Measurements from ENCODE around the gene DNAJC4. TPM values are rescaled to one million over a fixed set of nuclear protein-coding genes. Genes with fewer than 3 reads are reported as not detected.
A peak's percentile ranks its signal among the peaks of the same experiment; 100 is the strongest.

The DNAJC4 gene
- total and polyA plus RNA-seq, 2 donors from 2014 or later: 31.1 to 102 TPM

- H3K27ac ChIP-seq (ENCODE audit: low read depth in 2 of 2, low read length in 2 of 2): no peak overlapping the region
- peaks cover 0 to 5% (median 0%) of the 10 kb centered on the region in 3 donors for H3K4me1 ChIP-seq (ENCODE audit: control insufficient read depth in 2 of 3, insufficient read depth in 2 of 3, low read depth in 1 of 3, low read length in 3 of 3)
- FAIRE-seq (no peak), DNase-seq (peak in 1 of 5 donors; percentile 42)
- no peaks in the 10 kb centered on the region for H3K9me3 ChIP-seq (ENCODE audit: control insufficient read depth in 2 of 3, insufficient read depth in 1 of 3, low read length in 3 of 3)
- intact Hi-C loops (cut with DNase I): no loop called here
- H3K4me3 ChIP-seq (ENCODE audit: low read length in 3 of 3): no peak overlapping the region
- TF ChIP-seq CTCF (IDR thresholded peaks at IDR 0.05; ENCODE audit: borderline replicate concordance, extremely low read depth, insufficient read depth): no peak
- H3K27me3 ChIP-seq (ENCODE audit: control insufficient read depth, insufficient read depth, low read length): no peaks in the 10 kb centered on the region
- H3K36me3 ChIP-seq (ENCODE audit: control insufficient read depth in 2 of 3, insufficient read depth in 3 of 3, low read length in 3 of 3): no peaks in the 10 kb centered on the region
- no peak overlapping the region for H3K9ac ChIP-seq (ENCODE audit: low read length in 3 of 3)
These were observed 19.0 kb upstream of the DNAJC4 start for GRCh38 chr11:64211181-64211872.

GRCh38 chr11:64216879-64217278 lies 13.5 kb upstream of the DNAJC4 start:
- Histone ChIP-seq H3K4me3 (ENCODE audit: low read length in 3 of 3) (no peak overlapping the region), H3K36me3 (ENCODE audit: control insufficient read depth in 2 of 3, insufficient read depth in 3 of 3, low read length in 3 of 3) (no peaks in the 10 kb centered on the region), H3K9me3 (ENCODE audit: control insufficient read depth in 2 of 3, insufficient read depth in 1 of 3, low read length in 3 of 3) (no peaks in the 10 kb centered on the region), H3K9ac (ENCODE audit: low read length in 3 of 3) (no peak overlapping the region), H3K4me1 (ENCODE audit: control insufficient read depth in 2 of 3, insufficient read depth in 2 of 3, low read depth in 1 of 3, low read length in 3 of 3) (no peaks in the 10 kb centered on the region), H3K27ac (ENCODE audit: low read depth in 2 of 2, low read length in 2 of 2) (no peak overlapping the region), H3K27me3 (ENCODE audit: control insufficient read depth, insufficient read depth, low read length) (no peaks in the 10 kb centered on the region)
- intact Hi-C loops (cut with DNase I): no loop called here
- FAIRE-seq: no peak
- no peak for TF ChIP-seq CTCF (IDR thresholded peaks at IDR 0.05; ENCODE audit: borderline replicate concordance, extremely low read depth, insufficient read depth)
- no peak for DNase-seq

- Histone ChIP-seq H3K9me3 (ENCODE audit: control insufficient read depth in 2 of 3, insufficient read depth in 1 of 3, low read length in 3 of 3) (no peaks in the 10 kb centered on the region), H3K27me3 (ENCODE audit: control insufficient read depth, insufficient read depth, low read length) (no peaks in the 10 kb centered on the region), H3K9ac (ENCODE audit: low read length in 3 of 3) (no peak overlapping the region), H3K4me3 (ENCODE audit: low read length in 3 of 3) (no peak overlapping the region), H3K27ac (ENCODE audit: low read depth in 2 of 2, low read length in 2 of 2) (no peak overlapping the region), H3K4me1 (ENCODE audit: control insufficient read depth in 2 of 3, insufficient read depth in 2 of 3, low read depth in 1 of 3, low read length in 3 of 3) (no peaks in the 10 kb centered on the region), H3K36me3 (ENCODE audit: control insufficient read depth in 2 of 3, insufficient read depth in 3 of 3, low read length in 3 of 3) (no peaks in the 10 kb centered on the region)
- TF ChIP-seq CTCF (IDR thresholded peaks at IDR 0.05; ENCODE audit: borderline replicate concordance, extremely low read depth, insufficient read depth): no peak
- intact Hi-C loops (cut with DNase I): no loop called here
- FAIRE-seq (no peak), DNase-seq (peak in 1 of 5 donors; percentile 43)
These were observed 11.6 kb upstream of the DNAJC4 start for GRCh38 chr11:64218628-64219353.
